H1 (cell line): ENCODE measurements around the gene CMC1. TPM values are rescaled to one million over a fixed set of nuclear protein-coding genes. Genes with fewer than 3 reads are reported as not detected.

Experiments used
- CTCF ChIA-PET: fragments of 300-600 bp; sonication (Branson Sonifier 250); formaldehyde crosslinking; loops from one replicate; lab custom pipeline; 2021; ENCODE audit not compliant: partially characterized antibody; lab: Charles Lee
- POLR2A ChIA-PET: fragments of 300-600 bp; sonication (Branson Sonifier 250); formaldehyde crosslinking; loops from one replicate; lab custom pipeline; 2021; ENCODE audit warnings: inconsistent platforms; ENCODE audit not compliant: partially characterized antibody; lab: Charles Lee
- DNase-seq, 2 experiments: peaks; one replicate each; pipeline versions ENCODE4 v3.0.0 to v3.0.0-alpha.2; 2010 to 2022; ENCODE audit warnings: low spot score in 2 of 2, low read depth in 1 of 2, mixed read lengths in 1 of 2
- FAIRE-seq: peaks from 2 replicates; lab custom pipeline; 2011; peaks lifted over from hg19 to GRCh38; lab: Jason Lieb, UNC
- H2AFZ ChIP-seq: 2 replicates; pipeline ENCODE4 v1.8.1; 2012; ENCODE audit warnings: low read length, inconsistent platforms
- H2AK5ac ChIP-seq: 2 replicates; pipeline ENCODE4 v1.6.1; 2013; ENCODE audit warnings: low read depth, low read length
- H2BK120ac ChIP-seq: replicated peaks from 2 replicates; pipeline ENCODE3; 2013; ENCODE audit warnings: low read depth, low read length, inconsistent platforms
- H2BK12ac ChIP-seq: 2 replicates; pipeline ENCODE4 v1.6.1; 2013; ENCODE audit warnings: low read depth, low read length
- H2BK15ac ChIP-seq: 2 replicates; pipeline ENCODE4 v1.6.1; 2013; ENCODE audit warnings: low read length
- H2BK20ac ChIP-seq: 2 replicates; pipeline ENCODE4 v1.6.1; 2013; ENCODE audit warnings: low read length
- H2BK5ac ChIP-seq: 2 replicates; pipeline ENCODE4 v1.6.1; 2013; ENCODE audit warnings: low read depth, low read length
- H3K14ac ChIP-seq: 2 replicates; pipeline ENCODE4 v1.6.1; 2013; ENCODE audit warnings: inconsistent platforms; ENCODE audit not compliant: insufficient read length
- H3K18ac ChIP-seq: 2 replicates; pipeline ENCODE4 v1.6.1; 2013; ENCODE audit warnings: low read length; ENCODE audit errors: extremely low read depth
- H3K23ac ChIP-seq: 2 replicates; pipeline ENCODE4 v1.6.1; 2013; ENCODE audit warnings: inconsistent platforms; ENCODE audit not compliant: insufficient read length
- H3K23me2 ChIP-seq: 2 replicates; pipeline ENCODE4 v1.6.1; 2013; ENCODE audit warnings: low read depth, low read length
- H3K27ac ChIP-seq: 2 replicates; pipeline ENCODE4 v1.6.1; 2011; ENCODE audit warnings: low read depth, low read length, inconsistent platforms
- H3K27me3 ChIP-seq, 4 experiments: replicated peaks in 1 of 4; 1 replicate in 1 of 4; 2 replicates in 3 of 4; pipeline versions ENCODE4 v1.6.1 to v1.8.1; 2011 to 2013; ENCODE audit warnings: low read length in 3 of 4, mild to moderate bottlenecking in 3 of 4, inconsistent platforms in 2 of 4, mixed read lengths in 2 of 4, moderate library complexity in 1 of 4; ENCODE audit not compliant: control insufficient read depth in 3 of 4, insufficient read depth in 3 of 4; ENCODE audit errors: extremely low read depth in 1 of 4
- H3K36me3 ChIP-seq, 4 experiments: 2 replicates each; pipeline versions ENCODE4 v1.6.1 to v1.8.1; 2011 to 2013; ENCODE audit warnings: mild to moderate bottlenecking in 4 of 4, low read length in 3 of 4, moderate library complexity in 2 of 4, control low read depth in 1 of 4, inconsistent platforms in 1 of 4; ENCODE audit not compliant: insufficient read depth in 4 of 4, control insufficient read depth in 2 of 4
- H3K4ac ChIP-seq: replicated peaks from 2 replicates; pipeline ENCODE3; 2013; ENCODE audit warnings: low read length, low read depth, mixed read lengths, inconsistent platforms; ENCODE audit not compliant: insufficient read length
- H3K4me1 ChIP-seq, 4 experiments: replicated peaks in 1 of 4; 1 replicate in 1 of 4; 2 replicates in 3 of 4; pipeline versions ENCODE4 v1.6.1 to v1.8.1; 2011 to 2013; ENCODE audit warnings: low read length in 3 of 4, inconsistent platforms in 2 of 4, mixed read lengths in 1 of 4; ENCODE audit not compliant: insufficient read depth in 4 of 4, control insufficient read depth in 3 of 4
- H3K4me2 ChIP-seq, 2 experiments: 2 replicates each; pipeline versions ENCODE4 v1.6.1 to v1.8.1; 2011 to 2013; ENCODE audit warnings: low read depth in 2 of 2, low read length in 2 of 2, control low read depth in 1 of 2, inconsistent platforms in 1 of 2, mild to moderate bottlenecking in 1 of 2; ENCODE audit not compliant: insufficient read depth in 1 of 2
- H3K4me3 ChIP-seq, 4 experiments: fragments of 200-600, 300-600 bp in 1 of 4; sonication (generic), shearing (Covaris generic), sonication (Bioruptor Twin) in 1 of 4; 2 replicates each; pipeline versions ENCODE4 v1.5.1 to v1.8.1; 2011 to 2016; ENCODE audit warnings: low read length in 4 of 4, low read depth in 3 of 4, control low read depth in 2 of 4, inconsistent platforms in 2 of 4, mild to moderate bottlenecking in 2 of 4, mixed read lengths in 1 of 4, moderate library complexity in 1 of 4; ENCODE audit not compliant: insufficient read depth in 2 of 4; ENCODE audit errors: extremely low read depth in 1 of 4
- H3K56ac ChIP-seq: replicated peaks from 2 replicates; pipeline ENCODE3; 2013; ENCODE audit warnings: low read depth, mild to moderate bottlenecking, mixed read lengths, low read length, inconsistent platforms; ENCODE audit not compliant: insufficient read length
- H3K79me1 ChIP-seq: 2 replicates; pipeline ENCODE4 v1.6.1; 2013; ENCODE audit warnings: low read depth, low read length, control low read depth
- H3K79me2 ChIP-seq, 2 experiments: 2 replicates each; pipeline versions ENCODE4 v1.6.1 to v1.8.1; 2012 to 2013; ENCODE audit warnings: low read length in 2 of 2, mild to moderate bottlenecking in 2 of 2, inconsistent platforms in 1 of 2; ENCODE audit not compliant: insufficient read depth in 2 of 2, control insufficient read depth in 1 of 2
- H3K9ac ChIP-seq, 4 experiments: replicated peaks in 1 of 4; 1 replicate in 1 of 4; 2 replicates in 3 of 4; pipeline versions ENCODE4 v1.6.1 to v1.8.1; 2011 to 2013; ENCODE audit warnings: low read depth in 3 of 4, low read length in 3 of 4, control low read depth in 2 of 4, mild to moderate bottlenecking in 2 of 4, moderate library complexity in 2 of 4, inconsistent platforms in 1 of 4; ENCODE audit errors: extremely low read depth in 1 of 4
- H3K9me3 ChIP-seq, 2 experiments: 2 replicates each; pipeline versions ENCODE4 v1.6.1 to v1.8.1; 2012 to 2013; ENCODE audit warnings: mild to moderate bottlenecking in 2 of 2, moderate library complexity in 2 of 2, control low read depth in 1 of 2, inconsistent platforms in 1 of 2, low read depth in 1 of 2, low read length in 1 of 2, mixed read lengths in 1 of 2; ENCODE audit not compliant: insufficient read depth in 2 of 2
- H4K20me1 ChIP-seq, 2 experiments: replicated peaks in 1 of 2; 2 replicates each; pipeline versions ENCODE3 to v1.8.1; 2011 to 2013; ENCODE audit warnings: inconsistent platforms in 2 of 2, low read length in 2 of 2, mild to moderate bottlenecking in 1 of 2; ENCODE audit not compliant: insufficient read depth in 2 of 2, control insufficient read depth in 1 of 2
- H4K5ac ChIP-seq: 2 replicates; pipeline ENCODE4 v1.6.1; 2013; ENCODE audit warnings: low read length, low read depth, mixed read lengths, inconsistent platforms; ENCODE audit not compliant: insufficient read length
- H4K8ac ChIP-seq: 2 replicates; pipeline ENCODE4 v1.8.0; 2013; ENCODE audit warnings: mild to moderate bottlenecking, moderate library complexity, low read length, inconsistent platforms; ENCODE audit not compliant: insufficient read depth; ENCODE audit errors: extremely low read depth
- H4K91ac ChIP-seq: replicated peaks from 2 replicates; pipeline ENCODE3; 2013; ENCODE audit warnings: low read length, mixed read lengths, inconsistent platforms; ENCODE audit not compliant: insufficient read length
- EP300 ChIP-seq, 2 experiments: IDR thresholded peaks; 1 replicate in 1 of 2; 2 replicates in 1 of 2; pipeline ENCODE4 v1.6.1; 2011 to 2012; ENCODE audit warnings: low read depth in 2 of 2, low read length in 2 of 2, mild to moderate bottlenecking in 2 of 2, borderline replicate concordance in 1 of 2, inconsistent platforms in 1 of 2, moderate library complexity in 1 of 2
- JUND ChIP-seq: IDR thresholded peaks from 2 replicates; pipeline ENCODE4 v1.6.1; 2011; ENCODE audit warnings: mild to moderate bottlenecking, improper control_type of control experiment, low read length
- MAFK ChIP-seq: IDR thresholded peaks from 2 replicates; pipeline ENCODE4 v1.6.1; 2012; ENCODE audit warnings: low read depth, mild to moderate bottlenecking, improper control_type of control experiment, low read length
- SP1 ChIP-seq: IDR thresholded peaks from 2 replicates; pipeline ENCODE4 v1.6.1; 2011; ENCODE audit warnings: low read depth, low read length
- polyA plus RNA-seq, 7 experiments: library from polyadenylated mRNA; depleted of rRNA in 3 of 7; stranded (reverse) in 5 of 7; unstranded in 2 of 7; fragments of >200 nt in 5 of 7; fragments of 200-250 nt in 2 of 7; gene quantifications; 1 replicate in 5 of 7; 2 replicates in 1 of 7; 4 replicates in 1 of 7; pipeline versions ENCODE4 v1.2.1 to v1.2.3, GENCODE V29; 2011 to 2013; ENCODE audit warnings: missing spikeins in 2 of 7, mixed read lengths in 2 of 7
- total RNA-seq: library from RNA; stranded (reverse); fragmentation: NEBNext Ultra II Directional; extraction: Animal tissue kit (Norgen Biotek cat#: 25700); gene quantifications from 2 replicates; pipeline ENCODE4 v1.2.1, GENCODE V29; 2021
- TF ChIP-seq, protein P1 (sequence below): IDR thresholded peaks from 2 replicates; pipeline ENCODE4 v1.6.1; 2012; ENCODE audit warnings: low read length, inconsistent platforms

Gene CMC1
- total and polyA plus RNA-seq, 2 of the 8 experiments (the other 6 are each of a cell fraction or from before 2014, with no cell fraction given): 11.4 to 19.4 TPM

GRCh38 chr3:28232659-28233058, 8.8 kb upstream of the CMC1 start:
- H3K27ac ChIP-seq: no peak overlapping the region
- DNase-seq (no peak), FAIRE-seq (no peak)
- H3K4me1 ChIP-seq: no peaks in the 10 kb centered on the region
- H3K36me3 ChIP-seq: no peaks in the 10 kb centered on the region
- H2BK15ac ChIP-seq: no peak overlapping the region
- H3K79me1 ChIP-seq: no peaks in the 10 kb centered on the region
- H2BK120ac ChIP-seq: no peak overlapping the region
- H2BK12ac ChIP-seq: no peak overlapping the region
- no peak overlapping the region for H4K5ac ChIP-seq
- no peak overlapping the region for H3K14ac ChIP-seq
- no peak overlapping the region for H2AK5ac ChIP-seq
- POLR2A ChIA-PET: interaction anchor here (0.8 kb wide), 1 partner anchor 9 kb away, joined by 3 read pairs; the partner anchor contains the start of gene CMC1
- H3K79me2 ChIP-seq: no peaks in the 10 kb centered on the region
- no peaks in the 10 kb centered on the region for H4K20me1 ChIP-seq
- no peak overlapping the region for H3K9ac ChIP-seq
- no peaks in the 10 kb centered on the region for H3K23me2 ChIP-seq
- H2BK5ac ChIP-seq: no peak overlapping the region
- no peak overlapping the region for H2BK20ac ChIP-seq
- H3K56ac ChIP-seq: no peak overlapping the region
- H3K4ac ChIP-seq: no peak overlapping the region
- no peak overlapping the region for H3K23ac ChIP-seq
- CTCF ChIA-PET: interaction anchor here (0.6 kb wide), 1 partner anchor 92 kb away, joined by 3 read pairs; no protein-coding TSS in a partner anchor
- no peak overlapping the region for H4K8ac ChIP-seq
- TF ChIP-seq, protein P1, sequence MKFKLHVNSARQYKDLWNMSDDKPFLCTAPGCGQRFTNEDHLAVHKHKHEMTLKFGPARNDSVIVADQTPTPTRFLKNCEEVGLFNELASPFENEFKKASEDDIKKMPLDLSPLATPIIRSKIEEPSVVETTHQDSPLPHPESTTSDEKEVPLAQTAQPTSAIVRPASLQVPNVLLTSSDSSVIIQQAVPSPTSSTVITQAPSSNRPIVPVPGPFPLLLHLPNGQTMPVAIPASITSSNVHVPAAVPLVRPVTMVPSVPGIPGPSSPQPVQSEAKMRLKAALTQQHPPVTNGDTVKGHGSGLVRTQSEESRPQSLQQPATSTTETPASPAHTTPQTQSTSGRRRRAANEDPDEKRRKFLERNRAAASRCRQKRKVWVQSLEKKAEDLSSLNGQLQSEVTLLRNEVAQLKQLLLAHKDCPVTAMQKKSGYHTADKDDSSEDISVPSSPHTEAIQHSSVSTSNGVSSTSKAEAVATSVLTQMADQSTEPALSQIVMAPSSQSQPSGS: no peak
- no peak for TF ChIP-seq SP1
- no peak for TF ChIP-seq MAFK
- no peak for TF ChIP-seq EP300 (IDR thresholded peaks at IDR 0.05; ENCODE audit: borderline replicate concordance in 1 of 2, low read depth in 2 of 2, low read length in 2 of 2)
- TF ChIP-seq JUND: no peak
- no peak overlapping the region for H3K4me2 ChIP-seq
- no peak overlapping the region for H3K4me3 ChIP-seq
- H2AFZ ChIP-seq: no peak overlapping the region
- no peaks in the 10 kb centered on the region for H3K9me3 ChIP-seq
- H4K91ac ChIP-seq: no peak overlapping the region
- H3K27me3 ChIP-seq: peaks cover 0 to 2% (median under 1%) of the 10 kb centered on the region in 4 experiments; a peak in 3 of 7 replicates
- H3K18ac ChIP-seq: no peak overlapping the region
